Measurements from ENCODE around the gene NAA60. TPM values are rescaled to one million over a fixed set of nuclear protein-coding genes. Genes with fewer than 3 reads are reported as not detected.

Gene NAA60
- total and polyA plus RNA-seq, 9 of the 15 experiments (the other 6 are each of a cell fraction or from before 2014, with no cell fraction given): 2.1 to 49.4 (median 10.3) TPM

DNA sequence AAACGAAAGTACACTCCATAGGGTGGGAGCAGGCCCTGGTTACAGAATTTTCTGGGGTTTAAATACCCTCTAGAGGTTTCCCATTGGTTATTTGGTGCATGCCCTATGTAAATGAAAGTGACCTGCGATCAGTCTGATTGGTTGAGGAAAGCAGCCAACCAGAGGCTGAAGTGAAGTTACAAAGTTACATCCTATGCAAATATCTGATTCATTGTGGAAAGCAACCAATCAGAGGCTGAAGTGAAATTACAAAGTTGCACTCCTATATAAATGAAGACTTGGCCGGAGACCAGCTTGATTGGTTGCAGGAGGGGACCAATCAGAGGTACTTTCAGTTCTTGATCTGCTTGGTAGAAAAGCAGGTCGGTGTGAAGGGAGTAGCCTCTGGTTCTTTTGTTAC, 24.4 kb downstream of the NAA60 start (continued):
- TF ChIP-seq PML (IDR thresholded peaks at IDR 0.05; ENCODE audit: low read length) (no peak), PHF20 (IDR thresholded peaks at IDR 0.05; ENCODE audit: partially characterized antibody) (no peak), HDAC3 (IDR thresholded peaks at IDR 0.05; ENCODE audit: borderline replicate concordance, partially characterized antibody) (no peak)
- TF ChIP-seq, protein P1, sequence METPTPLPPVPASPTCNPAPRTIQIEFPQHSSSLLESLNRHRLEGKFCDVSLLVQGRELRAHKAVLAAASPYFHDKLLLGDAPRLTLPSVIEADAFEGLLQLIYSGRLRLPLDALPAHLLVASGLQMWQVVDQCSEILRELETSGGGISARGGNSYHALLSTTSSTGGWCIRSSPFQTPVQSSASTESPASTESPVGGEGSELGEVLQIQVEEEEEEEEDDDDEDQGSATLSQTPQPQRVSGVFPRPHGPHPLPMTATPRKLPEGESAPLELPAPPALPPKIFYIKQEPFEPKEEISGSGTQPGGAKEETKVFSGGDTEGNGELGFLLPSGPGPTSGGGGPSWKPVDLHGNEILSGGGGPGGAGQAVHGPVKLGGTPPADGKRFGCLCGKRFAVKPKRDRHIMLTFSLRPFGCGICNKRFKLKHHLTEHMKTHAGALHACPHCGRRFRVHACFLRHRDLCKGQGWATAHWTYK (CRISPR knock-in tag; IDR thresholded peaks at IDR 0.05): no peak

DNA sequence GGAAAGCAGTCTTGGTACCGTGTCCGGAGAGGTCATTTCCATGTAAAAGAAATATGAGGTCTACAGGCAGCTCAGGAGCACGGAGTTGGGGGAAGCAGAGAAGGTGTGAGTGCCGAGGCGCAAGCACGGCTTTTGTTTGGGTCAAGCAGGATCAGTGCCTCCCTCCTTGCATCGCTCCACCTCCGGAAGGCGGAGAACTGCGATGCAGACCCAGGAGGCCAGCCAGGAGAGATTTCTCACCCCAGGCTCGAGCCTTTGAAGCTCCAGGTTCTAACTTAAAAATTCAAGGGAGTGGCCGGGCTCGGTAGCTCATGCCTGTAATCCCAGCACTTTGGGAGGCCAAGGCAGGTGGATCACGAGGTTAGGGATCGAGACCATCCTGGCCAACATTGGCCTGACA, 25.0 kb downstream of the NAA60 start:
- H4K20me1 ChIP-seq (replicated peaks; ENCODE audit: control insufficient read depth, insufficient read depth, low read length): peaks cover 12% of the 10 kb centered on the region; the same call in 1 of the 2 replicates
- 91% methylated on average over 15 of the region's 15 CpGs for WGBS (ENCODE audit: insufficient coverage, low coverage, missing lambda C conversion rate)
- no peak overlapping the region for H2AFZ ChIP-seq (ENCODE audit: low read depth, low read length)
- no peaks in the 10 kb centered on the region for H3K27me3 ChIP-seq (ENCODE audit: control insufficient read depth in 2 of 2, insufficient read depth in 2 of 2, low read length in 2 of 2)
- ChIA-PET CTCF (ENCODE audit: low intra/inter-chr PET ratio) (no interaction called here), POLR2A (interaction anchor here (2.1 kb wide), 1 partner anchor 8 kb away, joined by 6 read pairs; no protein-coding TSS in a partner anchor)
- no peak for DNase-seq (ENCODE audit: extremely low read depth in 1 of 4, low spot score in 3 of 4)
- no peak for FAIRE-seq
- intact Hi-C loops (cut with micrococcal nuclease): no loop called here
- peaks cover 43% of the 10 kb centered on the region for H3K79me2 ChIP-seq (ENCODE audit: control insufficient read depth, insufficient read depth, low read length)
- H3K9me3 ChIP-seq (replicated peaks; ENCODE audit: control insufficient read depth, insufficient read depth, low read depth, low read length): no peaks in the 10 kb centered on the region
- peaks cover 0 to 5% of the 10 kb centered on the region in 2 experiments; a peak in 2 of 5 replicates for H3K4me1 ChIP-seq (replicated peaks in 1 of 2; ENCODE audit: control insufficient read depth in 2 of 2, insufficient read depth in 2 of 2, low read length in 2 of 2)
- ATAC-seq: no peak
- no TSS peak for BruUV-seq (replicated peaks)
- no peak overlapping the region for H3K4me2 ChIP-seq (ENCODE audit: insufficient read depth, low read length)
- H3K27ac ChIP-seq (ENCODE audit: extremely low read depth, low read depth, low read length): no peak overlapping the region
- H3K4me3 ChIP-seq: no peak overlapping the region
- in situ Hi-C loops (cut with MboI): no loop called here
- H3K9ac ChIP-seq (ENCODE audit: insufficient read depth in 1 of 2, low read depth in 2 of 2, low read length in 2 of 2): no peak overlapping the region
- H3K36me3 ChIP-seq (ENCODE audit: control insufficient read depth, insufficient read depth, low read length): peaks cover 8% of the 10 kb centered on the region; the same call in 1 of the 3 replicates
- H3K9me1 ChIP-seq (ENCODE audit: control insufficient read depth, insufficient read depth, low read length): peaks cover 2% of the 10 kb centered on the region
- TF ChIP-seq MEF2A (IDR thresholded peaks at IDR 0.05; ENCODE audit: control insufficient read depth, low read depth, low read length) (no peak), HMGN3 (IDR thresholded peaks at IDR 0.05; ENCODE audit: borderline replicate concordance, extremely low read depth, insufficient read length, low read depth, low read length) (no peak), BACH1 (tag; IDR thresholded peaks at IDR 0.05) (no peak), TCFL5 (CRISPR knock-in tag; conservative IDR thresholded peaks at IDR 0.05) (no peak), ZFP36 (IDR thresholded peaks at IDR 0.05; ENCODE audit: low read depth, low read length, partially characterized antibody) (no peak), CREM (IDR thresholded peaks at IDR 0.05; ENCODE audit: low read depth) (no peak)
- TF ChIP-seq, protein P2, sequence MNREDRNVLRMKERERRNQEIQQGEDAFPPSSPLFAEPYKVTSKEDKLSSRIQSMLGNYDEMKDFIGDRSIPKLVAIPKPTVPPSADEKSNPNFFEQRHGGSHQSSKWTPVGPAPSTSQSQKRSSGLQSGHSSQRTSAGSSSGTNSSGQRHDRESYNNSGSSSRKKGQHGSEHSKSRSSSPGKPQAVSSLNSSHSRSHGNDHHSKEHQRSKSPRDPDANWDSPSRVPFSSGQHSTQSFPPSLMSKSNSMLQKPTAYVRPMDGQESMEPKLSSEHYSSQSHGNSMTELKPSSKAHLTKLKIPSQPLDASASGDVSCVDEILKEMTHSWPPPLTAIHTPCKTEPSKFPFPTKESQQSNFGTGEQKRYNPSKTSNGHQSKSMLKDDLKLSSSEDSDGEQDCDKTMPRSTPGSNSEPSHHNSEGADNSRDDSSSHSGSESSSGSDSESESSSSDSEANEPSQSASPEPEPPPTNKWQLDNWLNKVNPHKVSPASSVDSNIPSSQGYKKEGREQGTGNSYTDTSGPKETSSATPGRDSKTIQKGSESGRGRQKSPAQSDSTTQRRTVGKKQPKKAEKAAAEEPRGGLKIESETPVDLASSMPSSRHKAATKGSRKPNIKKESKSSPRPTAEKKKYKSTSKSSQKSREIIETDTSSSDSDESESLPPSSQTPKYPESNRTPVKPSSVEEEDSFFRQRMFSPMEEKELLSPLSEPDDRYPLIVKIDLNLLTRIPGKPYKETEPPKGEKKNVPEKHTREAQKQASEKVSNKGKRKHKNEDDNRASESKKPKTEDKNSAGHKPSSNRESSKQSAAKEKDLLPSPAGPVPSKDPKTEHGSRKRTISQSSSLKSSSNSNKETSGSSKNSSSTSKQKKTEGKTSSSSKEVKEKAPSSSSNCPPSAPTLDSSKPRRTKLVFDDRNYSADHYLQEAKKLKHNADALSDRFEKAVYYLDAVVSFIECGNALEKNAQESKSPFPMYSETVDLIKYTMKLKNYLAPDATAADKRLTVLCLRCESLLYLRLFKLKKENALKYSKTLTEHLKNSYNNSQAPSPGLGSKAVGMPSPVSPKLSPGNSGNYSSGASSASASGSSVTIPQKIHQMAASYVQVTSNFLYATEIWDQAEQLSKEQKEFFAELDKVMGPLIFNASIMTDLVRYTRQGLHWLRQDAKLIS (CRISPR knock-in tag; IDR thresholded peaks at IDR 0.05): no peak
- TF ChIP-seq, protein P3, sequence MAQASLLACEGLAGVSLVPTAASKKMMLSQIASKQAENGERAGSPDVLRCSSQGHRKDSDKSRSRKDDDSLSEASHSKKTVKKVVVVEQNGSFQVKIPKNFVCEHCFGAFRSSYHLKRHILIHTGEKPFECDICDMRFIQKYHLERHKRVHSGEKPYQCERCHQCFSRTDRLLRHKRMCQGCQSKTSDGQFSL (CRISPR knock-in tag; IDR thresholded peaks at IDR 0.05): no peak
- TF ChIP-seq, protein P3 (tag; IDR thresholded peaks at IDR 0.05): no peak
